Hepatocyte (in vitro differentiated cells): ENCODE measurements around the gene MSH5.

Experiments
- EZH2 ChIP-seq: fragments of 200-600 bp; sonication (generic); IDR thresholded peaks from 2 replicates; pipeline ENCODE4 v1.6.1; 2016; ENCODE audit warnings: antibody characterized with exemption, mild to moderate bottlenecking, borderline replicate concordance
- TF ChIP-seq, protein P1 (sequence below): fragments of 200-600 bp; sonication (generic); IDR thresholded peaks from 2 replicates; pipeline ENCODE4 v1.5.1; 2016; ENCODE audit warnings: antibody characterized with exemption, mild to moderate bottlenecking; ENCODE audit not compliant: poor library complexity

DNA sequence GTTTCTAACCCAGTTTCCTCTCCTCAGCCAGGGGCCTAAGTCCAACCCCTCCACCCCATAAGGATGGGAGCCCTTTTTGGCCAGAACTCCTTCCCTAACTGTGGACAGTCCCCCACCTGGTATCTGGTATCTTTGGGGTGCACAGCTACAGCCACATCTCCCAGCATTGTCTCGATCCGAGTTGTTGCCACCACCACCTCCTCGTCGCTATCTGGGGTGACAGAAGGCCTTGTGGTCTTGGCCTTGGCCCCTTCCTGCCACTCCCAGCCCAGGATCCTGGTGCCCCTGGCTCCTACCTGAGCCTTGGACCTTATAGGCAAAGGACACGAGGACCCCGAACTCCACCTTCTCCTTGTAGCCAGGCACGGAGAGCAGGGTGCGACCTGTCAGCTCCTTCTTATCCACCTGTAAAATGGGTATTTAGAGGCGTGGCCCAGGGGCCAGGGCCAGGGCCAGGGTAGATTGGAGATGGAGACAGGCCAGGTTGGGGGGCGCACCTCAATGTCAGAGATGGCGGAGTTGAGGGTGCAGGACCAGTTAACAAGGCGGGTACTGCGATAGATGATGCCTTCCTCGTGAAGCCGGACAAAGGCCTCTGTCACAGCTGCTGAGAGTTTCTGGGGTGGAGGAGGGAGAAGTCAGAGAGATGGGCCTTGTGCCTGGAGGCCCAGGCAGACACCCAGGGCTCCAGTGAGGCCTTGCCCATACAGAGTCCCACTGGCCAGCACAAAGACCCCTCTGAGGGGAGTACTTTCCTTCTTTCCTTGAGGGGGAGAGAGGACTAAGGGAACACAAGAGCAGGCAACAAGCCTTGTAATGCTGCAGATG, 44.5 kb downstream of the MSH5 start:
- TF ChIP-seq, protein P1, sequence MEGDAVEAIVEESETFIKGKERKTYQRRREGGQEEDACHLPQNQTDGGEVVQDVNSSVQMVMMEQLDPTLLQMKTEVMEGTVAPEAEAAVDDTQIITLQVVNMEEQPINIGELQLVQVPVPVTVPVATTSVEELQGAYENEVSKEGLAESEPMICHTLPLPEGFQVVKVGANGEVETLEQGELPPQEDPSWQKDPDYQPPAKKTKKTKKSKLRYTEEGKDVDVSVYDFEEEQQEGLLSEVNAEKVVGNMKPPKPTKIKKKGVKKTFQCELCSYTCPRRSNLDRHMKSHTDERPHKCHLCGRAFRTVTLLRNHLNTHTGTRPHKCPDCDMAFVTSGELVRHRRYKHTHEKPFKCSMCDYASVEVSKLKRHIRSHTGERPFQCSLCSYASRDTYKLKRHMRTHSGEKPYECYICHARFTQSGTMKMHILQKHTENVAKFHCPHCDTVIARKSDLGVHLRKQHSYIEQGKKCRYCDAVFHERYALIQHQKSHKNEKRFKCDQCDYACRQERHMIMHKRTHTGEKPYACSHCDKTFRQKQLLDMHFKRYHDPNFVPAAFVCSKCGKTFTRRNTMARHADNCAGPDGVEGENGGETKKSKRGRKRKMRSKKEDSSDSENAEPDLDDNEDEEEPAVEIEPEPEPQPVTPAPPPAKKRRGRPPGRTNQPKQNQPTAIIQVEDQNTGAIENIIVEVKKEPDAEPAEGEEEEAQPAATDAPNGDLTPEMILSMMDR, result no peak
- TF ChIP-seq EZH2, result no peak
